ENCODE data around the gene SUPT3H.
"Not testable (repeated sequence)": the region's sequence is repeated elsewhere in the genome, so short reads cannot be mapped to it uniquely, and the experiment has no call there.

Gene SUPT3H

DNA sequence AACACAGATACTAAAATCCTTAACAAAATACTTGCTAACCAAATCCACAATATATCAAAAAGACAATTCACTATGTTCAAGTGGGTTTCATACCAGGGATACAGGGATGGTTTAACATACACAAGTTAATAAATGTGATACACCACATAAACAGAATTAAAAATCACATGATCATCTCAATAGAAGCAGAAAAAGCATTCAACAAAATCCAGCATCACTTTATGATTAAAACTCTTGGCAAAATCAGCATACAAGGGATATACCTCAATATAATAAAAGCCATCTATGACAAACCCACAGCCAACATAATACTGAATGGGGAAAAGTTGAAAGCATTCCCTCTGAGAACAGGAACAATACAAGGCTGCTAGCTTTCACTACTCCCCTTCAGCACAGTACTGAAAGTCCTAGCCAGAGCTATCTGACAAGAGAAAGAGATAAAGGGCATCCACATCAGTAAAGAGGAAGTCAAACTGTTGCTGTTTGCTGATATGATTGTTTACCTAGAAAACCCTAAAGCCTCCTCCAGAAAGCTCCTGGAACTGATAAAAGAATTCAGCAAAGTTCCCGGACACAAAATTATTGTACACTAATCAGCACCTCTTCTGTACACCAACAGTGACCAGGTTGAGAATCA lies 83.6 kb downstream of the SUPT3H start:
- not testable (repeated sequence) for H2AFZ ChIP-seq (ENCODE audit: low read length, unreplicated experiment); H3K4me1 ChIP-seq (ENCODE audit: control insufficient read depth, insufficient read depth, low read length, unreplicated experiment); H3K79me2 ChIP-seq (ENCODE audit: control insufficient read depth, insufficient read depth, low read length, unreplicated experiment); H3K36me3 ChIP-seq (ENCODE audit: insufficient read depth, low read length); H3K27ac ChIP-seq (ENCODE audit: low read depth, low read length); H3K27me3 ChIP-seq (ENCODE audit: insufficient read depth, low read length); H3K4me3 ChIP-seq (ENCODE audit: low read depth, low read length)

DNA sequence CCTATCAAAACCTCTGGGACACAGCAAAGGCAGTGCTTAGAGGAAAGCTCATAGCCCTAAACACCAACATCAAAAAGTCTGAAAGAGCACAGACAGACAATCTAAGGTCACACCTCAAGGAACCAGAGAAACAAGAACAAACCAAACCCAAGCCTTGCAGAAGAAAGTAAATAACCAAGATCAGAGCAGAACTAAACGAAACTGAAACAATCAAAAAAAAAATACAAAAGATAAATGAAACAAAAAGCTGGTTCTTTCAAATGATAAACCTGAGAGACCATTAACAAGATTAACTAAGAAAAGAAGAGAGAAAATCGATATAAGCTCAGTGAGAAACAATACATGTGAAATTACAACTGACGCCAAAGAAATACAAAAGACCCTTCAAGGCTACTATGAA lies 84.4 kb downstream of the SUPT3H start:
- Histone ChIP-seq H2AFZ (ENCODE audit: low read length, unreplicated experiment) (no peak overlapping the region), H3K79me2 (ENCODE audit: control insufficient read depth, insufficient read depth, low read length, unreplicated experiment) (no peaks in the 10 kb centered on the region)

GRCh38 chr6:45289751-45290514 lies 87.8 kb downstream of the SUPT3H start:
- no peaks in the 10 kb centered on the region for H3K79me2 ChIP-seq (ENCODE audit: control insufficient read depth, insufficient read depth, low read length, unreplicated experiment)
- H3K27me3 ChIP-seq (ENCODE audit: insufficient read depth, low read length): no peaks in the 10 kb centered on the region
- no peak overlapping the region for H2AFZ ChIP-seq (ENCODE audit: low read length, unreplicated experiment)
- no peak overlapping the region for H3K4me3 ChIP-seq (ENCODE audit: low read depth, low read length)
- no peaks in the 10 kb centered on the region for H3K36me3 ChIP-seq (ENCODE audit: insufficient read depth, low read length)
- H3K27ac ChIP-seq (ENCODE audit: low read depth, low read length): no peak overlapping the region
- no peaks in the 10 kb centered on the region for H3K4me1 ChIP-seq (ENCODE audit: control insufficient read depth, insufficient read depth, low read length, unreplicated experiment)

More for the DNA sequence above, 84.4 kb downstream of the SUPT3H start:
- no peak overlapping the region for H3K27ac ChIP-seq (ENCODE audit: low read depth, low read length)
- no peak overlapping the region for H3K4me3 ChIP-seq (ENCODE audit: low read depth, low read length)
- H3K27me3 ChIP-seq (ENCODE audit: insufficient read depth, low read length): no peaks in the 10 kb centered on the region
- H3K36me3 ChIP-seq (ENCODE audit: insufficient read depth, low read length): no peaks in the 10 kb centered on the region
- H3K4me1 ChIP-seq (ENCODE audit: control insufficient read depth, insufficient read depth, low read length, unreplicated experiment): no peaks in the 10 kb centered on the region

- not testable (repeated sequence) for H3K36me3 ChIP-seq (ENCODE audit: insufficient read depth, low read length); H3K4me3 ChIP-seq (ENCODE audit: low read depth, low read length); H3K27me3 ChIP-seq (ENCODE audit: insufficient read depth, low read length); H3K79me2 ChIP-seq (ENCODE audit: control insufficient read depth, insufficient read depth, low read length, unreplicated experiment); H2AFZ ChIP-seq (ENCODE audit: low read length, unreplicated experiment); H3K4me1 ChIP-seq (ENCODE audit: control insufficient read depth, insufficient read depth, low read length, unreplicated experiment); H3K27ac ChIP-seq (ENCODE audit: low read depth, low read length)
Observed at GRCh38 chr6:45286707-45287106, 91.0 kb downstream of the SUPT3H start.

DNA sequence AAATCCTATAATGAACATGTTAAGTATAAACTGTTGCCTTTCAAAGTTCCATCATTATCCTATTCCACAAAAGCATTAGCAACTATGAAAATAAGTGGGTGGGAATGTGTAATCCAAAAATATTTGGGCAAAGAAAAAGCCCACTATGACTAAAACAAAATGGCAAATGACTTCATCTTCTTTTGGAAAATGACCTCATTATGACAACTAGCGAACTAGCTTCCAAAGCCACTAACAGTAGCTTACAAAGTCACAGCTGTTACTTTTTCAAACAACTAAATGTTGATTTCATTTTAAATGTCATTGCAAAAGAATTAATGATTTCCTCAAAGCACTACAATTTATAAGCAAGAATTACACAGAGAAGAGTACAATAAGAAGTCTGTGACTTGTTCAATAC lies 99.4 kb downstream of the SUPT3H start:
- Histone ChIP-seq H3K4me1 (ENCODE audit: control insufficient read depth, insufficient read depth, low read length, unreplicated experiment) (no peaks in the 10 kb centered on the region), H3K27ac (ENCODE audit: low read depth, low read length) (no peak overlapping the region), H3K36me3 (ENCODE audit: insufficient read depth, low read length) (no peaks in the 10 kb centered on the region), H2AFZ (ENCODE audit: low read length, unreplicated experiment) (no peak overlapping the region), H3K4me3 (ENCODE audit: low read depth, low read length) (no peak overlapping the region), H3K27me3 (ENCODE audit: insufficient read depth, low read length) (no peaks in the 10 kb centered on the region), H3K79me2 (ENCODE audit: control insufficient read depth, insufficient read depth, low read length, unreplicated experiment) (no peaks in the 10 kb centered on the region)

DNA sequence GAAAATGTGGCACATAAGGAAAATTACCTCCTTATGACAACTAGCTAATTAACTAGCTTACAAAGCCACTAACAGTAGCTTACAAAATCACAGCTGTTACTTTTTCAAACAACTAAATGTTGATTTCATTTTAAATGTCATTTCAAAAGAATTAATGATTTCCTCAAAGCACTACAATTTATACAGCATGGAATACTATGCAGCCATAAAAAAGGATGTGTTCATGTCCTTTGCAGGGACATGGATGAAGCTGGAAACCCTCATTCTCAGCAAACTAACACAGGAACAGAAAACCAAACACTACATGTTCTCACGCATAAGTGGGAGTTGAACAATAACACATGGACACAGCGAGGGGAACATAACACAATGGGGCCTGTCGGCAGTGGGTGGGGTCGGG lies 100.0 kb downstream of the SUPT3H start:
- not testable (repeated sequence) for H2AFZ ChIP-seq (ENCODE audit: low read length, unreplicated experiment)

GRCh38 chr6:45275358-45275757 lies 102.4 kb downstream of the SUPT3H start:
- Histone ChIP-seq H3K27ac (ENCODE audit: low read depth, low read length) (no peak overlapping the region), H3K4me3 (ENCODE audit: low read depth, low read length) (no peak overlapping the region), H3K4me1 (ENCODE audit: control insufficient read depth, insufficient read depth, low read length, unreplicated experiment) (no peaks in the 10 kb centered on the region), H3K79me2 (ENCODE audit: control insufficient read depth, insufficient read depth, low read length, unreplicated experiment) (no peaks in the 10 kb centered on the region), H3K27me3 (ENCODE audit: insufficient read depth, low read length) (no peaks in the 10 kb centered on the region), H3K36me3 (ENCODE audit: insufficient read depth, low read length) (no peaks in the 10 kb centered on the region), H2AFZ (ENCODE audit: low read length, unreplicated experiment) (no peak overlapping the region)

More for the DNA sequence above, 100.0 kb downstream of the SUPT3H start:
- not testable (repeated sequence) for H3K4me1 ChIP-seq (ENCODE audit: control insufficient read depth, insufficient read depth, low read length, unreplicated experiment); H3K79me2 ChIP-seq (ENCODE audit: control insufficient read depth, insufficient read depth, low read length, unreplicated experiment); H3K36me3 ChIP-seq (ENCODE audit: insufficient read depth, low read length); H3K27me3 ChIP-seq (ENCODE audit: insufficient read depth, low read length); H3K27ac ChIP-seq (ENCODE audit: low read depth, low read length); H3K4me3 ChIP-seq (ENCODE audit: low read depth, low read length)

GRCh38 chr6:45272626-45273025 lies 105.1 kb downstream of the SUPT3H start:
- H3K27ac ChIP-seq (ENCODE audit: low read depth, low read length): no peak overlapping the region
- no peaks in the 10 kb centered on the region for H3K27me3 ChIP-seq (ENCODE audit: insufficient read depth, low read length)
- H3K79me2 ChIP-seq (ENCODE audit: control insufficient read depth, insufficient read depth, low read length, unreplicated experiment): no peaks in the 10 kb centered on the region
- no peaks in the 10 kb centered on the region for H3K36me3 ChIP-seq (ENCODE audit: insufficient read depth, low read length)
- no peaks in the 10 kb centered on the region for H3K4me1 ChIP-seq (ENCODE audit: control insufficient read depth, insufficient read depth, low read length, unreplicated experiment)
- no peak overlapping the region for H3K4me3 ChIP-seq (ENCODE audit: low read depth, low read length)
- no peak overlapping the region for H2AFZ ChIP-seq (ENCODE audit: low read length, unreplicated experiment)

- Histone ChIP-seq H2AFZ (ENCODE audit: low read length, unreplicated experiment) (no peak overlapping the region), H3K36me3 (ENCODE audit: insufficient read depth, low read length) (no peaks in the 10 kb centered on the region), H3K27me3 (ENCODE audit: insufficient read depth, low read length) (no peaks in the 10 kb centered on the region), H3K4me3 (ENCODE audit: low read depth, low read length) (no peak overlapping the region), H3K79me2 (ENCODE audit: control insufficient read depth, insufficient read depth, low read length, unreplicated experiment) (no peaks in the 10 kb centered on the region), H3K27ac (ENCODE audit: low read depth, low read length) (no peak overlapping the region), H3K4me1 (ENCODE audit: control insufficient read depth, insufficient read depth, low read length, unreplicated experiment) (no peaks in the 10 kb centered on the region)
Observed at GRCh38 chr6:45265246-45265645, 112.5 kb downstream of the SUPT3H start.

GRCh38 chr6:45260696-45261095 lies 117.0 kb downstream of the SUPT3H start:
- Histone ChIP-seq H3K4me1 (ENCODE audit: control insufficient read depth, insufficient read depth, low read length, unreplicated experiment) (no peaks in the 10 kb centered on the region), H3K27me3 (ENCODE audit: insufficient read depth, low read length) (no peaks in the 10 kb centered on the region), H3K36me3 (ENCODE audit: insufficient read depth, low read length) (no peaks in the 10 kb centered on the region)

More at GRCh38 chr6:45260696-45261095, 117.0 kb downstream of the SUPT3H start:
- Histone ChIP-seq H3K79me2 (ENCODE audit: control insufficient read depth, insufficient read depth, low read length, unreplicated experiment) (no peaks in the 10 kb centered on the region), H3K27ac (ENCODE audit: low read depth, low read length) (no peak overlapping the region), H3K4me3 (ENCODE audit: low read depth, low read length) (no peak overlapping the region), H2AFZ (ENCODE audit: low read length, unreplicated experiment) (no peak overlapping the region)

Measured in ACC112 (cell line).